IMR-90 (cell line): ENCODE results near the gene HES4. TPM values are rescaled to one million over a fixed set of nuclear protein-coding genes. Genes with fewer than 3 reads are reported as not detected.

Experiments
- ATAC-seq: fragments of 200-7000 bp; cut with Tn5 transposase; 2 replicates; pipeline ENCODE4 v1.9.1; 2020; ENCODE audit warnings: low read depth, mild to moderate bottlenecking, moderate library complexity
- BruUV-seq: library from RNA; stranded (reverse); fragments of 400-500 nt; replicated peaks from 2 replicates; lab custom pipeline; 2021; lab: Mats Ljungman, UMichigan
- CTCF ChIA-PET: fragments of 300-600 bp; formaldehyde crosslinking; extraction: SDS; loops from one replicate; lab custom pipeline; 2021; ENCODE audit warnings: antibody characterized with exemption; lab: Yijun Ruan, JAX
- POLR2A ChIA-PET: fragments of 300-600 bp; sonication (Branson Sonifier 250); formaldehyde crosslinking; loops from one replicate; lab custom pipeline; 2022; ENCODE audit warnings: antibody characterized with exemption; ENCODE audit not compliant: unreplicated experiment; lab: Charles Lee
- DNase-seq: peaks from one replicate; pipeline ENCODE4 v3.0.0; 2013
- H2AFZ ChIP-seq: replicated peaks from 2 replicates; pipeline ENCODE3; 2013; ENCODE audit warnings: low read length, mild to moderate bottlenecking; ENCODE audit not compliant: poor library complexity
- H2AK5ac ChIP-seq: 2 replicates; pipeline ENCODE4 v1.6.1; 2013; ENCODE audit warnings: low read depth, low read length, inconsistent platforms
- H2AK9ac ChIP-seq: replicated peaks from 2 replicates; pipeline ENCODE3; 2013; ENCODE audit warnings: mild to moderate bottlenecking, low read depth, low read length, moderate library complexity; ENCODE audit not compliant: poor library complexity
- H2BK120ac ChIP-seq: 2 replicates; pipeline ENCODE4 v1.6.1; 2013; ENCODE audit warnings: low read depth, low read length, inconsistent platforms
- H2BK15ac ChIP-seq: 3 replicates; pipeline ENCODE4 v1.6.1; 2013; ENCODE audit warnings: low read depth, low read length, inconsistent platforms
- H2BK20ac ChIP-seq: 2 replicates; pipeline ENCODE4 v1.6.1; 2013; ENCODE audit warnings: low read depth, mild to moderate bottlenecking, inconsistent platforms, low read length, moderate library complexity
- H2BK5ac ChIP-seq: 2 replicates; pipeline ENCODE4 v1.6.1; 2013; ENCODE audit warnings: mild to moderate bottlenecking, low read depth, low read length, inconsistent platforms; ENCODE audit not compliant: poor library complexity, severe bottlenecking
- H3K14ac ChIP-seq: replicated peaks from 2 replicates; pipeline ENCODE4 v1.6.1; 2013; ENCODE audit warnings: low read depth, low read length, inconsistent platforms
- H3K18ac ChIP-seq: 2 replicates; pipeline ENCODE4 v1.6.1; 2013; ENCODE audit warnings: low read depth, low read length, control low read depth
- H3K23ac ChIP-seq: 2 replicates; pipeline ENCODE4 v1.6.1; 2013; ENCODE audit warnings: low read depth, low read length, inconsistent platforms
- H3K27ac ChIP-seq: 2 replicates; pipeline ENCODE4 v1.5.1; 2013; ENCODE audit warnings: mild to moderate bottlenecking, control low read depth, low read length; ENCODE audit not compliant: insufficient read depth
- H3K27me3 ChIP-seq: 2 replicates; pipeline ENCODE4 v1.6.1; 2013; ENCODE audit warnings: low read length; ENCODE audit not compliant: control insufficient read depth, insufficient read depth
- H3K36me3 ChIP-seq: 2 replicates; pipeline ENCODE4 v1.6.1; 2013; ENCODE audit warnings: low read length, mixed read lengths; ENCODE audit not compliant: control insufficient read depth, insufficient read depth
- H3K4ac ChIP-seq: 2 replicates; pipeline ENCODE4 v1.6.1; 2013; ENCODE audit warnings: low read depth, low read length, inconsistent platforms
- H3K4me1 ChIP-seq: 2 replicates; pipeline ENCODE4 v1.6.1; 2013; ENCODE audit warnings: low read length, mixed read lengths; ENCODE audit not compliant: control insufficient read depth, insufficient read depth
- H3K4me2 ChIP-seq: 2 replicates; pipeline ENCODE4 v1.6.1; 2013; ENCODE audit warnings: low read depth, mild to moderate bottlenecking, control low read depth, low read length, moderate library complexity
- H3K4me3 ChIP-seq: 2 replicates; pipeline ENCODE4 v1.5.1; 2013; ENCODE audit warnings: low read depth, mild to moderate bottlenecking, control low read depth, low read length, moderate library complexity; ENCODE audit not compliant: insufficient read depth
- H3K56ac ChIP-seq: 2 replicates; pipeline ENCODE4 v1.6.1; 2013; ENCODE audit warnings: low read length, inconsistent platforms; ENCODE audit not compliant: insufficient read depth; ENCODE audit errors: extremely low read depth
- H3K79me1 ChIP-seq, 2 experiments: 2 replicates each; pipeline ENCODE4 v1.6.1; 2013; ENCODE audit warnings: low read length in 2 of 2, inconsistent platforms in 1 of 2, low read depth in 1 of 2
- H3K9ac ChIP-seq: 2 replicates; pipeline ENCODE4 v1.6.1; 2013; ENCODE audit warnings: low read depth, low read length, control low read depth
- H3K9me1 ChIP-seq: 2 replicates; pipeline ENCODE4 v1.6.1; 2013; ENCODE audit warnings: low read length, inconsistent platforms; ENCODE audit not compliant: insufficient read depth
- H3K9me3 ChIP-seq: 2 replicates; pipeline ENCODE4 v1.6.1; 2013; ENCODE audit warnings: low read length; ENCODE audit not compliant: control insufficient read depth, insufficient read depth
- H4K20me1 ChIP-seq: 2 replicates; pipeline ENCODE4 v1.6.1; 2013; ENCODE audit warnings: low read length, inconsistent platforms; ENCODE audit not compliant: insufficient read depth
- H4K5ac ChIP-seq: 2 replicates; pipeline ENCODE4 v1.6.1; 2013; ENCODE audit warnings: mild to moderate bottlenecking, low read depth, low read length, control low read depth
- H4K8ac ChIP-seq, 2 experiments: 2 replicates each; pipeline ENCODE4 v1.6.1; 2013; ENCODE audit warnings: low read depth in 2 of 2, low read length in 2 of 2, control low read depth in 1 of 2, inconsistent platforms in 1 of 2
- H4K91ac ChIP-seq: 2 replicates; pipeline ENCODE4 v1.6.1; 2013; ENCODE audit warnings: low read depth, low read length, inconsistent platforms; ENCODE audit not compliant: insufficient read depth
- BHLHE40 ChIP-seq: fragments of 150-350 bp; IDR thresholded peaks from 2 replicates; pipeline ENCODE4 v1.6.1; 2016; ENCODE audit warnings: mild to moderate bottlenecking, low read depth, low read length
- CEBPB ChIP-seq: IDR thresholded peaks from 2 replicates; pipeline ENCODE4 v1.6.1; 2012; ENCODE audit warnings: low read depth, low read length, improper control_type of control experiment
- CHD1 ChIP-seq: IDR thresholded peaks from 2 replicates; pipeline ENCODE4 v1.6.1; 2012; ENCODE audit warnings: low read depth, low read length, improper control_type of control experiment
- CTCF ChIP-seq: conservative IDR thresholded peaks from 2 replicates; pipeline ENCODE4 v1.5.1; 2012; ENCODE audit warnings: mild to moderate bottlenecking, low read depth, low read length, improper control_type of control experiment
- ELK1 ChIP-seq: fragments of 150-350 bp; IDR thresholded peaks from 2 replicates; pipeline ENCODE4 v1.6.1; 2016; ENCODE audit warnings: low read depth, mild to moderate bottlenecking, low read length, moderate library complexity, borderline replicate concordance
- FOS ChIP-seq: fragments of 150-350 bp; IDR thresholded peaks from 2 replicates; pipeline ENCODE4 v1.6.1; 2016; ENCODE audit warnings: low read depth, low read length
- MAFK ChIP-seq: IDR thresholded peaks from 2 replicates; pipeline ENCODE4 v1.6.1; 2012; ENCODE audit warnings: low read depth, low read length, improper control_type of control experiment
- MAZ ChIP-seq: IDR thresholded peaks from 2 replicates; pipeline ENCODE4 v1.6.1; 2012; ENCODE audit warnings: low read depth, mild to moderate bottlenecking, low read length, improper control_type of control experiment, moderate library complexity, borderline replicate concordance
- MXI1 ChIP-seq: IDR thresholded peaks from 2 replicates; pipeline ENCODE4 v1.6.1; 2012; ENCODE audit warnings: low read depth, mild to moderate bottlenecking, low read length, moderate library complexity, borderline replicate concordance
- NFE2L2 ChIP-seq: fragments of 150-350 bp; IDR thresholded peaks from 2 replicates; pipeline ENCODE4 v1.6.1; 2016; ENCODE audit warnings: low read depth, mild to moderate bottlenecking, low read length
- POLR2A ChIP-seq: IDR thresholded peaks from 2 replicates; pipeline ENCODE4 v1.6.1; 2012; ENCODE audit warnings: mild to moderate bottlenecking, low read depth, low read length
- RAD21 ChIP-seq: IDR thresholded peaks from 2 replicates; pipeline ENCODE4 v1.6.1; 2012; ENCODE audit warnings: low read length, improper control_type of control experiment
- RCOR1 ChIP-seq: IDR thresholded peaks from 2 replicates; pipeline ENCODE4 v1.6.1; 2012; ENCODE audit warnings: mild to moderate bottlenecking, low read length, improper control_type of control experiment; ENCODE audit not compliant: insufficient replicate concordance
- RFX5 ChIP-seq: IDR thresholded peaks from 2 replicates; pipeline ENCODE4 v1.8.0; 2012; ENCODE audit warnings: low read depth, mild to moderate bottlenecking, low read length, moderate library complexity
- SMC3 ChIP-seq: fragments of 150-350 bp; IDR thresholded peaks from 2 replicates; pipeline ENCODE4 v1.6.1; 2016; ENCODE audit warnings: low read depth, mild to moderate bottlenecking, antibody characterized with exemption, low read length, moderate library complexity
- USF2 ChIP-seq: fragments of 150-350 bp; IDR thresholded peaks from 2 replicates; pipeline ENCODE4 v1.6.1; 2017; ENCODE audit warnings: mild to moderate bottlenecking, antibody characterized with exemption, low read length, low read depth
- WGBS, 2 experiments: methylation state at CpG; one replicate each; pipeline versions ENCODE4 v1.1.5 to v1.1.7; 2013; ENCODE audit warnings: missing lambda C conversion rate in 2 of 2; ENCODE audit not compliant: insufficient read length in 1 of 2; ENCODE audit errors: extremely low coverage in 2 of 2; 5-methylcytosine and 5-hydroxymethylcytosine counted together
- dilution Hi-C: fragments of 300-500 bp; cut with HindIII; formaldehyde crosslinking; loops from one replicate; pipeline ENCODE4 v1.14.3; 2018; ENCODE audit warnings: low sequenced_read_pairs; ENCODE audit not compliant: unreplicated experiment
- in situ Hi-C: fragments of 300-500 bp; cut with MboI; formaldehyde crosslinking; loops from 3 replicates; pipeline ENCODE4 v1.14.3; 2019; ENCODE audit warnings: low sequenced_read_pairs, inconsistent platforms, mixed read lengths
- intact Hi-C: fragments of 100-400 bp; cut with micrococcal nuclease; formaldehyde crosslinking; loops from 2 replicates; pipeline ENCODE4 v1.10.0; 2022
- polyA plus RNA-seq, 3 experiments: library from polyadenylated mRNA; depleted of rRNA; stranded (reverse); fragments of >200 nt; gene quantifications; 2 replicates each; pipeline ENCODE4 v1.2.3, GENCODE V29; 2012; ENCODE audit warnings: low replicate concordance in 1 of 3
- total RNA-seq: library from RNA; depleted of rRNA; stranded (reverse); fragments of >200 nt; gene quantifications from 2 replicates; pipeline ENCODE4 v1.2.3, GENCODE V29; 2012

HES4 gene
- total and polyA plus RNA-seq, 2 of the 4 experiments (the other 2 are of a cell fraction): 1.4 to 11.7 TPM

- H2AK9ac ChIP-seq: no peak overlapping the region
- H3K4me2 ChIP-seq: no peak overlapping the region
- no peaks in the 10 kb centered on the region for H3K27me3 ChIP-seq
- no TSS peak for BruUV-seq
- CTCF ChIA-PET: no interaction called here
- ATAC-seq (no peak), DNase-seq (no peak)
- no peak overlapping the region for H3K27ac ChIP-seq
- H2BK5ac ChIP-seq: no peak overlapping the region
- dilution Hi-C loops (no loop called here), intact Hi-C loops (no loop called here), in situ Hi-C loops (no loop called here)
- no peak overlapping the region for H3K4me3 ChIP-seq
- H4K20me1 ChIP-seq: peaks cover 66% of the 10 kb centered on the region
- no peak overlapping the region for H3K56ac ChIP-seq
- no peak overlapping the region for H2BK15ac ChIP-seq
- H4K5ac ChIP-seq: no peak overlapping the region
- peaks cover 22 to 68% of the 10 kb centered on the region in 2 experiments for H3K79me1 ChIP-seq
- H2BK20ac ChIP-seq: no peak overlapping the region
- no peak overlapping the region for H3K4ac ChIP-seq
- POLR2A ChIA-PET: no interaction called here
- no peak overlapping the region for H2AFZ ChIP-seq
- H4K91ac ChIP-seq: no peak overlapping the region
- H3K18ac ChIP-seq: no peak overlapping the region
- H2BK120ac ChIP-seq: no peak overlapping the region
- peaks cover 2% of the 10 kb centered on the region; the same call in 1 of the 2 replicates for H3K9me1 ChIP-seq
- H3K23ac ChIP-seq: no peak overlapping the region
- H3K9ac ChIP-seq: no peak overlapping the region
- peaks cover 28% of the 10 kb centered on the region for H3K36me3 ChIP-seq
- no peaks in the 10 kb centered on the region for H3K9me3 ChIP-seq
- no peak overlapping the region for H3K14ac ChIP-seq
- TF ChIP-seq RCOR1 (no peak), MAFK (no peak), FOS (no peak), POLR2A (no peak), RAD21 (no peak), CHD1 (no peak), USF2 (no peak), ELK1 (no peak), NFE2L2 (no peak), MAZ (no peak), BHLHE40 (no peak), RFX5 (no peak), MXI1 (no peak), CEBPB (no peak), CTCF (no peak), SMC3 (no peak)
- peaks cover 20% of the 10 kb centered on the region for H3K4me1 ChIP-seq
- no peak overlapping the region for H2AK5ac ChIP-seq
- WGBS, 2 experiments: no CpG with 5 or more reads among the region's 10 CpGs
- no peak overlapping the region for H4K8ac ChIP-seq
These were observed 25.8 kb upstream of the HES4 start for GRCh38 chr1:1025730-1026129.
